Measurements from ENCODE around the gene ATF4. TPM values are rescaled to one million over a fixed set of nuclear protein-coding genes. Genes with fewer than 3 reads are reported as not detected.
A peak's percentile ranks its signal among the peaks of the same experiment; 100 is the strongest.

Gene ATF4
- total RNA-seq, 1 donor from 2014 or later, result 213 TPM

GRCh38 chr22:39556970-39557841 is 36.8 kb downstream of the ATF4 start:
- DNase-seq (ENCODE audit: low read depth in 2 of 2), result peak in 1 of 2 donors; percentile 21

GRCh38 chr22:39558254-39558727 is 37.9 kb downstream of the ATF4 start:
- no peak for DNase-seq (ENCODE audit: low read depth in 2 of 2)

- DNase-seq (ENCODE audit: low read depth in 2 of 2), result no peak
Observed at GRCh38 chr22:39558950-39559349, 38.6 kb downstream of the ATF4 start.

GRCh38 chr22:39559456-39560105 is 39.2 kb downstream of the ATF4 start:
- DNase-seq (ENCODE audit: low read depth in 2 of 2), result peak in 1 of 2 donors; percentile 15

- DNase-seq (ENCODE audit: low read depth in 2 of 2), result no peak
Observed at GRCh38 chr22:39560127-39560526, 39.8 kb downstream of the ATF4 start.

- no peak for DNase-seq (ENCODE audit: low read depth in 2 of 2)
Observed at GRCh38 chr22:39562839-39563489, 42.6 kb downstream of the ATF4 start.

GRCh38 chr22:39563571-39564428 is 43.4 kb downstream of the ATF4 start:
- DNase-seq (ENCODE audit: low read depth in 2 of 2), result no peak

GRCh38 chr22:39565414-39565944 is 45.1 kb downstream of the ATF4 start:
- DNase-seq (ENCODE audit: low read depth in 2 of 2), result no peak

- DNase-seq (ENCODE audit: low read depth in 2 of 2), result no peak
Observed at GRCh38 chr22:39567135-39567946, 47.0 kb downstream of the ATF4 start.

- DNase-seq (ENCODE audit: low read depth in 2 of 2), result no peak
Observed at GRCh38 chr22:39568278-39568981, 48.1 kb downstream of the ATF4 start.

GRCh38 chr22:39569066-39569465 is 48.7 kb downstream of the ATF4 start:
- DNase-seq (ENCODE audit: low read depth in 2 of 2), result no peak

- DNase-seq (ENCODE audit: low read depth in 2 of 2), result no peak
Observed at GRCh38 chr22:39570226-39570625, 49.9 kb downstream of the ATF4 start.

GRCh38 chr22:39570665-39571064 is 50.3 kb downstream of the ATF4 start, which contains the start of gene CACNA1I:
Gene CACNA1I, plus strand, starts transcription at chr22:39570753. Its CDS starts 0 bp downstream, at chr22:39570753.
- DNase-seq (ENCODE audit: low read depth in 2 of 2), result no peak

- DNase-seq (ENCODE audit: low read depth in 2 of 2), result no peak
Observed at GRCh38 chr22:39571538-39571937, 51.2 kb downstream of the ATF4 start.

Other genes with a start within 250 kb of the ATF4 start
- 2,451 and 3,005 TPM in 2 replicates for gene RPL3, start 200.9 kb upstream of the ATF4 start, total RNA-seq
- under 0.01 and 0.44 TPM in 2 replicates for gene SYNGR1, start 170.6 kb upstream of the ATF4 start, total RNA-seq
- gene TAB1, start 120.8 kb upstream of the ATF4 start, total RNA-seq, result 8.5 and 8.9 TPM in 2 replicates
- not detected in 2 replicates for gene MGAT3, start 63.5 kb upstream of the ATF4 start, total RNA-seq
- 10.5 and 11.6 TPM in 2 replicates for gene MIEF1, start 18.3 kb upstream of the ATF4 start, total RNA-seq
- 40.3 and 48.2 TPM in 2 replicates for gene RPS19BP1, start 12.2 kb downstream of the ATF4 start, total RNA-seq
- not detected in 2 replicates for gene CACNA1I, start 50.2 kb downstream of the ATF4 start, total RNA-seq